Measurements from ENCODE around the gene CD244. TPM values are rescaled to one million over a fixed set of nuclear protein-coding genes. Genes with fewer than 3 reads are reported as not detected.

The CD244 gene
- total RNA-seq, 3 donors from 2014 or later (not counting 1 experiment from before 2014, with no cell fraction given), result 131 to 193 (median 150) TPM

GRCh38 chr1:160891474-160891873, 28.8 kb upstream of the CD244 start:
- H3K4me1 Mint-ChIP-seq, result no peaks in the 10 kb centered on the region
- Histone ChIP-seq H3K4me1 (ENCODE audit: control insufficient read depth, insufficient read depth, low read length) (no peaks in the 10 kb centered on the region), H3K27me3 (ENCODE audit: control insufficient read depth, insufficient read depth, low read length) (no peaks in the 10 kb centered on the region), H3K36me3 (ENCODE audit: control insufficient read depth, insufficient read depth, low read length) (no peaks in the 10 kb centered on the region), H3K4me3 (ENCODE audit: low read length) (no peak overlapping the region), H3K27ac (ENCODE audit: low read length) (no peak overlapping the region), H3K9me3 (ENCODE audit: control insufficient read depth, insufficient read depth, low read length) (no peaks in the 10 kb centered on the region)
- DNase-seq (no peak), ATAC-seq (no peak)
- H3K27me3 Mint-ChIP-seq (ENCODE audit: low read depth in 2 of 2), result peaks cover 15 to 42% of the 10 kb centered on the region in 2 donors
- H3K36me3 Mint-ChIP-seq, result peaks cover 11% of the 10 kb centered on the region
- H3K4me3 Mint-ChIP-seq, result no peak overlapping the region
- peaks cover 0 to 6% of the 10 kb centered on the region in 2 donors for H3K9me3 Mint-ChIP-seq
- whole genome bisulfite sequencing (ENCODE audit: insufficient coverage), result 90% methylated on average over 2 of the region's 2 CpGs
- intact Hi-C loops (cut with micrococcal nuclease), result no loop called here
- no peak for TF ChIP-seq CTCF (IDR thresholded peaks at IDR 0.05)
- H3K27ac Mint-ChIP-seq, result no peak overlapping the region

- H3K9me3 Mint-ChIP-seq, result peaks cover 0 to 2% of the 10 kb centered on the region in 2 donors
- H3K36me3 Mint-ChIP-seq, result peaks cover 7% of the 10 kb centered on the region
- intact Hi-C loops (cut with micrococcal nuclease), result no loop called here
- Histone ChIP-seq H3K4me3 (ENCODE audit: low read length) (no peak overlapping the region), H3K36me3 (ENCODE audit: control insufficient read depth, insufficient read depth, low read length) (no peaks in the 10 kb centered on the region), H3K27me3 (ENCODE audit: control insufficient read depth, insufficient read depth, low read length) (no peaks in the 10 kb centered on the region), H3K27ac (ENCODE audit: low read length) (no peak overlapping the region), H3K4me1 (ENCODE audit: control insufficient read depth, insufficient read depth, low read length) (peaks cover 6% of the 10 kb centered on the region), H3K9me3 (ENCODE audit: control insufficient read depth, insufficient read depth, low read length) (no peaks in the 10 kb centered on the region)
- DNase-seq, result no peak
- H3K27me3 Mint-ChIP-seq (ENCODE audit: low read depth in 2 of 2), result peaks cover 7 to 27% of the 10 kb centered on the region in 2 donors
- TF ChIP-seq CTCF (IDR thresholded peaks at IDR 0.05), result no peak
- H3K4me1 Mint-ChIP-seq, result peaks cover 0 to 3% of the 10 kb centered on the region in 2 donors
- ATAC-seq, result no peak
- no peak overlapping the region for H3K4me3 Mint-ChIP-seq
- 46% methylated on average over 2 of the region's 2 CpGs for WGBS (ENCODE audit: insufficient coverage)
- no peak overlapping the region for H3K27ac Mint-ChIP-seq
These were observed 26.2 kb upstream of the CD244 start for GRCh38 chr1:160888926-160889325.

GRCh38 chr1:160887071-160887470, 24.4 kb upstream of the CD244 start:
- Histone ChIP-seq H3K4me1 (ENCODE audit: control insufficient read depth, insufficient read depth, low read length) (peaks cover 6% of the 10 kb centered on the region), H3K4me3 (ENCODE audit: low read length) (no peak overlapping the region), H3K27me3 (ENCODE audit: control insufficient read depth, insufficient read depth, low read length) (no peaks in the 10 kb centered on the region), H3K36me3 (ENCODE audit: control insufficient read depth, insufficient read depth, low read length) (no peaks in the 10 kb centered on the region), H3K27ac (ENCODE audit: low read length) (no peak overlapping the region), H3K9me3 (ENCODE audit: control insufficient read depth, insufficient read depth, low read length) (no peaks in the 10 kb centered on the region)
- no peaks in the 10 kb centered on the region for H3K9me3 Mint-ChIP-seq
- ATAC-seq (no peak), DNase-seq (no peak)
- H3K27ac Mint-ChIP-seq, result no peak overlapping the region
- intact Hi-C loops (cut with micrococcal nuclease), result no loop called here
- H3K27me3 Mint-ChIP-seq (ENCODE audit: low read depth in 2 of 2), result peaks cover 2 to 16% of the 10 kb centered on the region in 2 donors
- H3K36me3 Mint-ChIP-seq, result no peaks in the 10 kb centered on the region
- no peak overlapping the region for H3K4me3 Mint-ChIP-seq
- H3K4me1 Mint-ChIP-seq, result peaks cover 0 to 8% of the 10 kb centered on the region in 2 donors
- no peak for TF ChIP-seq CTCF (IDR thresholded peaks at IDR 0.05)
- 75% methylated on average over 1 of the region's 2 CpGs for WGBS (ENCODE audit: insufficient coverage)

GRCh38 chr1:160885042-160885441, 22.4 kb upstream of the CD244 start, which contains the start of gene ITLN1:
TSS of gene ITLN1 (minus strand) at chr1:160885180. CDS start at chr1:160884877, 303 bp downstream.
- DNase-seq (no peak), ATAC-seq (no peak)
- Histone ChIP-seq H3K9me3 (ENCODE audit: control insufficient read depth, insufficient read depth, low read length) (no peaks in the 10 kb centered on the region), H3K27me3 (ENCODE audit: control insufficient read depth, insufficient read depth, low read length) (no peaks in the 10 kb centered on the region), H3K4me1 (ENCODE audit: control insufficient read depth, insufficient read depth, low read length) (peaks cover 6% of the 10 kb centered on the region), H3K36me3 (ENCODE audit: control insufficient read depth, insufficient read depth, low read length) (no peaks in the 10 kb centered on the region), H3K27ac (ENCODE audit: low read length) (no peak within 1 kb of the TSS), H3K4me3 (ENCODE audit: low read length) (no peak within 1 kb of the TSS)
- 40% methylated on average over 1 of the region's 5 CpGs for WGBS (ENCODE audit: insufficient coverage)
- no peak within 1 kb of the TSS for H3K4me3 Mint-ChIP-seq
- intact Hi-C loops (cut with micrococcal nuclease), result no loop called here
- no peaks in the 10 kb centered on the region for H3K9me3 Mint-ChIP-seq
- H3K4me1 Mint-ChIP-seq, result peaks cover 0 to 8% of the 10 kb centered on the region in 2 donors
- peaks cover 0 to 2% of the 10 kb centered on the region in 2 donors for H3K27me3 Mint-ChIP-seq (ENCODE audit: low read depth in 2 of 2)
- no peak for TF ChIP-seq CTCF (IDR thresholded peaks at IDR 0.05)
- no peak within 1 kb of the TSS for H3K27ac Mint-ChIP-seq
- no peaks in the 10 kb centered on the region for H3K36me3 Mint-ChIP-seq
